Hematopoietic multipotent progenitor cell treated with erythropoietin and hydrocortisone succinate and interleukin-3 and kit ligand, for 17 days (in vitro differentiated cells): Measurements from ENCODE around the gene THNSL1.
"Not testable (repeated sequence)": the region's sequence is repeated elsewhere in the genome, so short reads cannot be mapped to it uniquely, and the experiment has no call there.

Experiments
- DNase-seq: peaks from one replicate; pipeline ENCODE4 v3.0.0-alpha.2; 2015; ENCODE audit warnings: low spot score

The THNSL1 gene

GRCh38 chr10:25011591-25011990 is 4.8 kb upstream of the THNSL1 start:
- DNase-seq, result not testable (repeated sequence)

- DNase-seq, result no peak
These were observed 1.8 kb upstream of the THNSL1 start for GRCh38 chr10:25014579-25014978.

GRCh38 chr10:25015828-25016375 is 510 bp upstream of the THNSL1 start, which contains the start of gene ENKUR:
Gene ENKUR (minus strand): TSS chr10:25016158. CDS start chr10:25015936, 222 bp downstream.
- DNase-seq, result peak; percentile 92

- DNase-seq, result no peak
These were observed 760 bp downstream of the THNSL1 start for GRCh38 chr10:25017154-25017590.

GRCh38 chr10:25017661-25018060 is 1.2 kb downstream of the THNSL1 start:
- no peak for DNase-seq

GRCh38 chr10:25018703-25019102 is 2.3 kb downstream of the THNSL1 start:
- DNase-seq, result no peak

GRCh38 chr10:25023278-25023677 is 6.9 kb downstream of the THNSL1 start:
- no peak for DNase-seq

- no peak for DNase-seq
These were observed 8.1 kb downstream of the THNSL1 start for GRCh38 chr10:25024528-25024927.

- DNase-seq, result no peak
These were observed 10.1 kb downstream of the THNSL1 start for GRCh38 chr10:25026463-25026862.

GRCh38 chr10:25028711-25029110 is 12.3 kb downstream of the THNSL1 start:
- no peak for DNase-seq

GRCh38 chr10:25029519-25029918 is 13.1 kb downstream of the THNSL1 start:
- DNase-seq, result no peak

- DNase-seq, result no peak
These were observed 20.0 kb downstream of the THNSL1 start for GRCh38 chr10:25036381-25036780.

- no peak for DNase-seq
These were observed 21.9 kb downstream of the THNSL1 start for GRCh38 chr10:25038325-25038724.

- no peak for DNase-seq
These were observed 23.1 kb downstream of the THNSL1 start for GRCh38 chr10:25039531-25039930.

GRCh38 chr10:25046641-25047040 is 30.2 kb downstream of the THNSL1 start:
- no peak for DNase-seq

- DNase-seq, result no peak
These were observed 30.7 kb downstream of the THNSL1 start for GRCh38 chr10:25047088-25047487.

GRCh38 chr10:25047591-25048301 is 31.3 kb downstream of the THNSL1 start:
- no peak for DNase-seq

GRCh38 chr10:25048450-25048849 is 32.0 kb downstream of the THNSL1 start:
- DNase-seq, result no peak

GRCh38 chr10:25049966-25050365 is 33.6 kb downstream of the THNSL1 start:
- no peak for DNase-seq

GRCh38 chr10:25050402-25050801 is 34.0 kb downstream of the THNSL1 start:
- no peak for DNase-seq

GRCh38 chr10:25052012-25052411 is 35.6 kb downstream of the THNSL1 start:
- DNase-seq, result no peak

- no peak for DNase-seq
These were observed 40.3 kb downstream of the THNSL1 start for GRCh38 chr10:25056726-25057125.

- DNase-seq, result no peak
These were observed 41.5 kb downstream of the THNSL1 start for GRCh38 chr10:25057886-25058285.

- no peak for DNase-seq
These were observed 43.6 kb downstream of the THNSL1 start for GRCh38 chr10:25059990-25060389.
